ENCODE measurements around the gene SLC12A8.

SLC12A8 gene

DNA sequence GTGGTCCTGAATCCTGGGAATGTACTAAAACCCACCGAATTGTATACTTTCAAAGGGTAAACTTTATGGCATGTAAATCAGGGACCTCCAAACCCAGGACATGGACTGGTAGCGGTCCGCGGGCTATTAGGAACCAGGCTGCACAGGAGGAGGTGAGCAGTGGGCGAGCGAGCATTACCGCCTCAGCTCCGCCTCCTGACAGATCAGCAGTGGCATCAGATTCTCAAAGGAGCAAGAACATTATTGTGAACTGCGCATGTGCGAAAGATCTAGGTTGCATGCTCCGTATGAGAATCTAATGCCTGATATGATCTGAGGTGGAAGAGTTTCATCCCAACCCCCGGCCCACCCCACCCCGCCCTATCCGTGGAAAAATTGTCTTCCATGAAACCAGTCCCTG is 178.9 kb downstream of the SLC12A8 start:
- TF ChIP-seq ZFX (IDR thresholded peaks at IDR 0.05) (no peak), CTCF (conservative IDR thresholded peaks at IDR 0.05) (no peak)

GRCh38 chr3:125033135-125033534 is 179.4 kb downstream of the SLC12A8 start:
- H3K27ac ChIP-seq, result no peak overlapping the region
- TF ChIP-seq ZFX (IDR thresholded peaks at IDR 0.05) (no peak), CTCF (conservative IDR thresholded peaks at IDR 0.05) (no peak)

More for the DNA sequence above, 178.9 kb downstream of the SLC12A8 start:
- no peak overlapping the region for H3K27ac ChIP-seq

DNA sequence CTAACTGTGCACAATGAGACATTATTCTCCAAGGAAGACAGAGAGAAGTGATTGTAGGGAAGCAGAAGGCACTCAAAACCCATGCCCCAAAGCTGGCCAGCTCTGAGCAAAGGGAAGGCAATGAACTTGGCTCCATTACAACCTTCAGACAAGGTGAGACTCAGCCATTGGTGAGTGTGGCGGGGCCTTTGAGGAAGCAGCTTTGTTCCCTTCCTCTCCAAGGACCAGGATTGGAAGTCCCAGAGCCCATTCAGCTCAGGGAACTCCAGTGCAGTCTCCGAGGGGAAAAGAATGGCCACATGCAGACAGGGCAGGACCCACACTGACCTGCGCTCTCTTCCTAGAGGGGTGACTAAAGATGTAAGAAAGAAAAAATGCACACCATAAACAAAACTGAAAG is 179.9 kb downstream of the SLC12A8 start:
- TF ChIP-seq CTCF (conservative IDR thresholded peaks at IDR 0.05) (no peak), ZFX (IDR thresholded peaks at IDR 0.05) (no peak)
- H3K27ac ChIP-seq, result no peak overlapping the region

Data from C4-2B (cell line).